ENCODE measurements around the gene PCDH7.

Gene PCDH7

DNA sequence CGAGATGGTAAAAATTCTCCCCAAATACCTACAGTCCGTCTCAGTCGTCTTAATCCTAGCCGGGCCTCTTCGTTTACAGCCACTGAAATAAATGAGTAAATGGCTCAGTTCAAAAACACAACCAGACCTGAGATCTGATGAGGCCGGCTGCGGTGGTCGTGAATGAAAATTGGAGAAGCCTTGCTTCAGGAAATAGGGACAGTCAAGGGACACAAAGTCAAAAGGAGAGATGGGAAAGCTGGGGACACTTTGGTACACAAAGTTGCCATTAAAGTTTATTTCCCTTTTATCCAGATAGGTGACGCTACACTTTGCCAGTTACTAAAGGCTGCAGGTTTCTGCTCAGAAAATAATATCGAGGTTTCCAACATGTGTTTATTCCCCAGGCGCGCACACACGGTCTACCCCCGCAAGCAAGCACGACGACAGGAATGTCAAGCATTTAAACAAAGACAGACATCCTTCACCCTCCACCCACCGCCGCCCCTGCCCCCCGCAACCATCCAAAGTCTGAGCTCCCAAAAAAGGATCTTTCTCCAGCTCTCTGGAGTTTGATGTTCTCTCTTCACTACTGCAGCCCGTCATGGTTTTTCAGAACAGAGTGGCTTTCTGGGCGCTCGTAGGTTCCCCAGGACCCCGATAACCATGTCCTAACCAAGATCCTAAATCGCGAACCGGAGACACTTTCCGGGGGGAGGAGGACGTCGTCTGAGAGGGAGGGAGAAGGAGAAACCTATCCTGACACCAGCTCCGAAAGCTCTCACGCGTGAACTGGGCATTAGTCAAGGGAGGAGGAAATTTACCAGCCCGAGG lies 1.3 kb upstream of the PCDH7 start:
- Histone ChIP-seq H3K36me3 (ENCODE audit: control insufficient read depth in 1 of 2, insufficient read depth in 2 of 2, low read depth in 1 of 2, low read length in 2 of 2) (peaks cover 0 to 2% of the 10 kb centered on the region in 2 experiments), H3K4me1 (ENCODE audit: control insufficient read depth, insufficient read depth, low read depth, low read length) (peaks cover 33% of the 10 kb centered on the region), H3K18ac (ENCODE audit: low read depth in 1 of 2, low read length in 2 of 2) (peak overlapping the region; percentile 69 to 70), H3K27ac (ENCODE audit: low read length, poor library complexity, severe bottlenecking) (peak overlapping the region; percentile 62), H4K91ac (ENCODE audit: low read length) (no peak overlapping the region), H2BK5ac (ENCODE audit: low read depth, low read length, poor library complexity, severe bottlenecking) (no peak overlapping the region), H2AFZ (ENCODE audit: low read depth, low read length) (peak overlapping the region; percentile 89), H2BK120ac (ENCODE audit: low read depth, low read length) (peak overlapping the region; percentile 80), H4K8ac (ENCODE audit: low read length) (peak overlapping the region; percentile 69), H2BK12ac (ENCODE audit: low read length in 2 of 2) (peak overlapping the region in 1 of 2 experiments; percentile 32), H3K4me3 (ENCODE audit: insufficient read depth in 1 of 2, low read depth in 1 of 2, low read length in 2 of 2) (peak overlapping the region; percentile 71 to 88), H3K9me3 (ENCODE audit: control insufficient read depth, low read length) (no peaks in the 10 kb centered on the region), H3K4me2 (ENCODE audit: low read length, poor library complexity, severe bottlenecking) (peak overlapping the region; percentile 100), H3K4ac (ENCODE audit: low read depth in 1 of 2, low read length in 2 of 2) (peak overlapping the region; percentile 40 to 49), H2BK15ac (ENCODE audit: low read depth, poor library complexity, severe bottlenecking) (no peak overlapping the region), H2AK5ac (ENCODE audit: low read length, severe bottlenecking) (no peak overlapping the region), H3K14ac (ENCODE audit: low read length in 2 of 2) (no peak overlapping the region), H3K79me1 (replicated peaks; ENCODE audit: low read length, poor library complexity, severe bottlenecking) (peaks cover 2% of the 10 kb centered on the region), H3K23ac (ENCODE audit: low read length in 2 of 2) (no peak overlapping the region), H3K27me3 (ENCODE audit: control insufficient read depth in 1 of 2, insufficient read depth in 1 of 2, low read length in 2 of 2) (peaks cover 8 to 25% of the 10 kb centered on the region in 2 experiments), H3K9ac (ENCODE audit: low read length) (peak overlapping the region; percentile 76)
- DNase-seq = peak; percentile 52
- under 1% methylated on average over 32 of the region's 33 CpGs for WGBS

DNA sequence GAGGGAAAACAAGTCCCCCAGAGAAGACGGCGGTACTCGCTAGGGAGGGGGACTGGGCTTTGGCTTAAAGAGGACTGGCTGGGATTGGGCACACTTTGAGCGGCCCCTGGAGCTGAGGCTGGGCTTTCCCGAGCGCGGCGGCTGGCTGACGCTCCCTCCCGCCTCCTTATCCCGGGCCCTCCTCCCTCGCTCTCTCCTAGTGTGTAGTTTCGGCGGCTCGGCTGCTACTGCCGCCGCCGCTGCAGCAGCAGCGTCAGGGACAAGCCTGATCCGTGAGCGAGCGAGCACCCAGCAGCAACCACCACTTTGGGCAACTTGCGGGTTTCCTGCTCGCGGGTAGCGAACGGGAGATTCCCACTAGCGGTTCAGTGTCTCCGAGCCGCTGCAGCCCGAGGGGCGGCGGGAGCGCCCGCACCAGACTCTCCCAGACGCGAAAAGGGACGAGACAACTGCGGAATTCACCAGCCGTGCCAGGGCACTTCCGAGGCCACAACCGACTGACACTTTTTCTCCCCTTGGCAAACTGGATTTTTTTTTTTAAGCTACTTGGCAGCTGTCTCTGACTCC lies 632 bp upstream of the PCDH7 start:
- Histone ChIP-seq H2BK120ac (ENCODE audit: low read depth, low read length) (peak overlapping the region; percentile 80), H3K27ac (ENCODE audit: low read length, poor library complexity, severe bottlenecking) (peak overlapping the region; percentile 62)

DNA sequence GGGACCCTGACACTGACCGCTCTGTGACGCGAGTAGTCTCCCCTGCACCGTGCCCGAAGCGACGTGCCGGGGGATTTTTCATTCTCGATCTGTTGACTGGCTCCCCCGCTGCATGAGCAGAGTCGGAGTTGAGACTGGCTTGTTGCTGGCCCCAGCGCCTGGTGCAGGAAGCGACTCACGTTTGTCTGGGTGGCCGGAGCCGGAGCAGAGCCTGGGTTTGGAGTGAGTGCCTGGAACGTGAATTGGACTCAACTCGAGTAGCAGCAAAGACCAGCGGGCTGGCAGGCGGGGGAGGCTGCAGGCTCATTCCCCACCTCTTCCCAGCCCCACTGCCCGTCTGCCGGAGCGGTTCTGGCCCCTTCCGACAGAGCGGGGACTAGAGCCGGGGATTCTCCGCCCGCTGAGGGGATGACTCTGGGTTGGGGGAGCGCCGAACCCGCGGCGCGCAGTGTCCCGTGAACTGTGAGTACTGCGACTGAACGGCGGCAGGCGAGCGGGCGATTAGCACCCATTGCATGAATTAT lies 554 bp downstream of the PCDH7 start:
- no peak overlapping the region for H3K27ac ChIP-seq (ENCODE audit: low read length, poor library complexity, severe bottlenecking)
- H3K23ac ChIP-seq (ENCODE audit: low read length in 2 of 2) = peak overlapping the region in 1 of 2 experiments; percentile 90
- peak overlapping the region; percentile 76 for H3K9ac ChIP-seq (ENCODE audit: low read length)
- peaks cover 0 to 2% of the 10 kb centered on the region in 2 experiments for H3K36me3 ChIP-seq (ENCODE audit: control insufficient read depth in 1 of 2, insufficient read depth in 2 of 2, low read depth in 1 of 2, low read length in 2 of 2)
- H2AK5ac ChIP-seq (ENCODE audit: low read length, severe bottlenecking) = no peak overlapping the region
- peaks cover 8 to 25% of the 10 kb centered on the region in 2 experiments for H3K27me3 ChIP-seq (ENCODE audit: control insufficient read depth in 1 of 2, insufficient read depth in 1 of 2, low read length in 2 of 2)
- peak overlapping the region; percentile 100 for H3K4me2 ChIP-seq (ENCODE audit: low read length, poor library complexity, severe bottlenecking)
- peak overlapping the region; percentile 65 for H2BK15ac ChIP-seq (ENCODE audit: low read depth, poor library complexity, severe bottlenecking)
- under 1% methylated on average over 28 of the region's 41 CpGs for WGBS
- no peak overlapping the region for H2BK120ac ChIP-seq (ENCODE audit: low read depth, low read length)
- H3K4me3 ChIP-seq (ENCODE audit: insufficient read depth in 1 of 2, low read depth in 1 of 2, low read length in 2 of 2) = peak overlapping the region; percentile 71 to 88
- H4K8ac ChIP-seq (ENCODE audit: low read length) = peak overlapping the region; percentile 10
- H2BK5ac ChIP-seq (ENCODE audit: low read depth, low read length, poor library complexity, severe bottlenecking) = no peak overlapping the region
- H4K91ac ChIP-seq (ENCODE audit: low read length) = peak overlapping the region; percentile 45
- H3K18ac ChIP-seq (ENCODE audit: low read depth in 1 of 2, low read length in 2 of 2) = peak overlapping the region; percentile 61 to 90
- peak overlapping the region in 1 of 2 experiments; percentile 53 for H3K14ac ChIP-seq (ENCODE audit: low read length in 2 of 2)
- no peaks in the 10 kb centered on the region for H3K9me3 ChIP-seq (ENCODE audit: control insufficient read depth, low read length)
- H3K4me1 ChIP-seq (ENCODE audit: control insufficient read depth, insufficient read depth, low read depth, low read length) = peaks cover 33% of the 10 kb centered on the region
- H3K4ac ChIP-seq (ENCODE audit: low read depth in 1 of 2, low read length in 2 of 2) = peak overlapping the region in 1 of 2 experiments; percentile 60
- H3K79me1 ChIP-seq (replicated peaks; ENCODE audit: low read length, poor library complexity, severe bottlenecking) = peaks cover 2% of the 10 kb centered on the region
- peak overlapping the region; percentile 66 for H2AFZ ChIP-seq (ENCODE audit: low read depth, low read length)
- H2BK12ac ChIP-seq (ENCODE audit: low read length in 2 of 2) = peak overlapping the region in 1 of 2 experiments; percentile 75
- peak; percentile 79 for DNase-seq

More for the DNA sequence above, 632 bp upstream of the PCDH7 start:
- no peak overlapping the region for H2AK5ac ChIP-seq (ENCODE audit: low read length, severe bottlenecking)
- peak overlapping the region; percentile 76 for H3K9ac ChIP-seq (ENCODE audit: low read length)
- peaks cover 0 to 2% of the 10 kb centered on the region in 2 experiments for H3K36me3 ChIP-seq (ENCODE audit: control insufficient read depth in 1 of 2, insufficient read depth in 2 of 2, low read depth in 1 of 2, low read length in 2 of 2)
- peaks cover 8 to 25% of the 10 kb centered on the region in 2 experiments for H3K27me3 ChIP-seq (ENCODE audit: control insufficient read depth in 1 of 2, insufficient read depth in 1 of 2, low read length in 2 of 2)
- H3K14ac ChIP-seq (ENCODE audit: low read length in 2 of 2) = peak overlapping the region in 1 of 2 experiments; percentile 66
- peak overlapping the region in 1 of 2 experiments; percentile 80 for H2BK12ac ChIP-seq (ENCODE audit: low read length in 2 of 2)
- no peak overlapping the region for H2BK15ac ChIP-seq (ENCODE audit: low read depth, poor library complexity, severe bottlenecking)
- peak overlapping the region; percentile 89 for H2AFZ ChIP-seq (ENCODE audit: low read depth, low read length)
- peak overlapping the region; percentile 71 to 88 for H3K4me3 ChIP-seq (ENCODE audit: insufficient read depth in 1 of 2, low read depth in 1 of 2, low read length in 2 of 2)
- H3K4ac ChIP-seq (ENCODE audit: low read depth in 1 of 2, low read length in 2 of 2) = peak overlapping the region in 1 of 2 experiments; percentile 40
- no peak overlapping the region for H3K23ac ChIP-seq (ENCODE audit: low read length in 2 of 2)
- WGBS = under 1% methylated on average over 41 of the region's 42 CpGs
- no peaks in the 10 kb centered on the region for H3K9me3 ChIP-seq (ENCODE audit: control insufficient read depth, low read length)
- peak overlapping the region; percentile 100 for H3K4me2 ChIP-seq (ENCODE audit: low read length, poor library complexity, severe bottlenecking)
- H2BK5ac ChIP-seq (ENCODE audit: low read depth, low read length, poor library complexity, severe bottlenecking) = no peak overlapping the region
- H3K4me1 ChIP-seq (ENCODE audit: control insufficient read depth, insufficient read depth, low read depth, low read length) = peaks cover 33% of the 10 kb centered on the region
- peak overlapping the region; percentile 69 for H4K8ac ChIP-seq (ENCODE audit: low read length)
- peak; percentile 87 for DNase-seq
- peak overlapping the region; percentile 69 to 91 for H3K18ac ChIP-seq (ENCODE audit: low read depth in 1 of 2, low read length in 2 of 2)
- H3K79me1 ChIP-seq (replicated peaks; ENCODE audit: low read length, poor library complexity, severe bottlenecking) = peaks cover 2% of the 10 kb centered on the region
- no peak overlapping the region for H4K91ac ChIP-seq (ENCODE audit: low read length)

Measured in mesenchymal stem cell (in vitro differentiated cells and primary cell).